Measurements from ENCODE around the gene SCPEP1. TPM values are rescaled to one million over a fixed set of nuclear protein-coding genes. Genes with fewer than 3 reads are reported as not detected.

SCPEP1 gene
- total and polyA plus RNA-seq, 2 of the 13 experiments (the other 11 are each of a cell fraction or from before 2014, with no cell fraction given) = 24.3 to 27.3 TPM

GRCh38 chr17:56977673-56978395 is at the start of gene SCPEP1 (continued):
- TF ChIP-seq ARID5B (CRISPR knock-in tag; IDR thresholded peaks at IDR 0.05) (peak; percentile 38; the same call in 1 of the 2 replicates), FOSL1 (CRISPR knock-in tag; IDR thresholded peaks at IDR 0.05; ENCODE audit: borderline replicate concordance) (no peak), ZNF235 (CRISPR knock-in tag; IDR thresholded peaks at IDR 0.05; ENCODE audit: borderline replicate concordance) (no peak), DMAP1 (CRISPR knock-in tag; IDR thresholded peaks at IDR 0.05) (peak; percentile 47; the same call in 1 of the 2 replicates), POLR2AphosphoS5 (IDR thresholded peaks at IDR 0.05; ENCODE audit: low read depth, low read length) (peak; percentile 55; the same call in 1 of the 2 replicates), HDAC2 (CRISPR knock-in tag; IDR thresholded peaks at IDR 0.05) (peak; percentile 57), USF2 (IDR thresholded peaks at IDR 0.05; ENCODE audit: low read depth, low read length) (peak; percentile 73), USF2 (CRISPR knock-in tag; IDR thresholded peaks at IDR 0.05; ENCODE audit: borderline replicate concordance) (peak; percentile 83; the same call in 1 of the 2 replicates), ZNF431 (CRISPR knock-in tag; IDR thresholded peaks at IDR 0.05; ENCODE audit: borderline replicate concordance, low read depth) (no peak), SATB2 (CRISPR knock-in tag; IDR thresholded peaks at IDR 0.05) (no peak), ZMYM4 (CRISPR knock-in tag; IDR thresholded peaks at IDR 0.05) (peak; percentile 62), ZNF556 (CRISPR knock-in tag; IDR thresholded peaks at IDR 0.05; ENCODE audit: borderline replicate concordance) (0 out of 2 replicates have a peak, but pooled peaks have one; percentile 33), FOXC1 (CRISPR knock-in tag; IDR thresholded peaks at IDR 0.05; ENCODE audit: borderline replicate concordance) (peak; percentile 74; the same call in 1 of the 2 replicates), FOSL2 (CRISPR knock-in tag; IDR thresholded peaks at IDR 0.05) (peak; percentile 30), ZFX (CRISPR knock-in tag; IDR thresholded peaks at IDR 0.05; ENCODE audit: low read depth) (peak; percentile 80)
- TF ChIP-seq, protein P1, sequence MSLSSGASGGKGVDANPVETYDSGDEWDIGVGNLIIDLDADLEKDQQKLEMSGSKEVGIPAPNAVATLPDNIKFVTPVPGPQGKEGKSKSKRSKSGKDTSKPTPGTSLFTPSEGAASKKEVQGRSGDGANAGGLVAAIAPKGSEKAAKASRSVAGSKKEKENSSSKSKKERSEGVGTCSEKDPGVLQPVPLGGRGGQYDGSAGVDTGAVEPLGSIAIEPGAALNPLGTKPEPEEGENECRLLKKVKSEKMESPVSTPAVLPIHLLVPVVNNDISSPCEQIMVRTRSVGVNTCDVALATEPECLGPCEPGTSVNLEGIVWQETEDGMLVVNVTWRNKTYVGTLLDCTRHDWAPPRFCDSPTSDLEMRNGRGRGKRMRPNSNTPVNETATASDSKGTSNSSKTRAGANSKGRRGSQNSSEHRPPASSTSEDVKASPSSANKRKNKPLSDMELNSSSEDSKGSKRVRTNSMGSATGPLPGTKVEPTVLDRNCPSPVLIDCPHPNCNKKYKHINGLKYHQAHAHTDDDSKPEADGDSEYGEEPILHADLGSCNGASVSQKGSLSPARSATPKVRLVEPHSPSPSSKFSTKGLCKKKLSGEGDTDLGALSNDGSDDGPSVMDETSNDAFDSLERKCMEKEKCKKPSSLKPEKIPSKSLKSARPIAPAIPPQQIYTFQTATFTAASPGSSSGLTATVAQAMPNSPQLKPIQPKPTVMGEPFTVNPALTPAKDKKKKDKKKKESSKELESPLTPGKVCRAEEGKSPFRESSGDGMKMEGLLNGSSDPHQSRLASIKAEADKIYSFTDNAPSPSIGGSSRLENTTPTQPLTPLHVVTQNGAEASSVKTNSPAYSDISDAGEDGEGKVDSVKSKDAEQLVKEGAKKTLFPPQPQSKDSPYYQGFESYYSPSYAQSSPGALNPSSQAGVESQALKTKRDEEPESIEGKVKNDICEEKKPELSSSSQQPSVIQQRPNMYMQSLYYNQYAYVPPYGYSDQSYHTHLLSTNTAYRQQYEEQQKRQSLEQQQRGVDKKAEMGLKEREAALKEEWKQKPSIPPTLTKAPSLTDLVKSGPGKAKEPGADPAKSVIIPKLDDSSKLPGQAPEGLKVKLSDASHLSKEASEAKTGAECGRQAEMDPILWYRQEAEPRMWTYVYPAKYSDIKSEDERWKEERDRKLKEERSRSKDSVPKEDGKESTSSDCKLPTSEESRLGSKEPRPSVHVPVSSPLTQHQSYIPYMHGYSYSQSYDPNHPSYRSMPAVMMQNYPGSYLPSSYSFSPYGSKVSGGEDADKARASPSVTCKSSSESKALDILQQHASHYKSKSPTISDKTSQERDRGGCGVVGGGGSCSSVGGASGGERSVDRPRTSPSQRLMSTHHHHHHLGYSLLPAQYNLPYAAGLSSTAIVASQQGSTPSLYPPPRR (CRISPR knock-in tag; IDR thresholded peaks at IDR 0.05; ENCODE audit: borderline replicate concordance) = 0 out of 2 replicates have a peak, but pooled peaks have one; percentile 26
- TF ChIP-seq, protein P2, sequence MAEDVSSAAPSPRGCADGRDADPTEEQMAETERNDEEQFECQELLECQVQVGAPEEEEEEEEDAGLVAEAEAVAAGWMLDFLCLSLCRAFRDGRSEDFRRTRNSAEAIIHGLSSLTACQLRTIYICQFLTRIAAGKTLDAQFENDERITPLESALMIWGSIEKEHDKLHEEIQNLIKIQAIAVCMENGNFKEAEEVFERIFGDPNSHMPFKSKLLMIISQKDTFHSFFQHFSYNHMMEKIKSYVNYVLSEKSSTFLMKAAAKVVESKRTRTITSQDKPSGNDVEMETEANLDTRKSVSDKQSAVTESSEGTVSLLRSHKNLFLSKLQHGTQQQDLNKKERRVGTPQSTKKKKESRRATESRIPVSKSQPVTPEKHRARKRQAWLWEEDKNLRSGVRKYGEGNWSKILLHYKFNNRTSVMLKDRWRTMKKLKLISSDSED (CRISPR knock-in tag; IDR thresholded peaks at IDR 0.05) = no peak
